ENCODE results near the gene TKT. TPM values are rescaled to one million over a fixed set of nuclear protein-coding genes. Genes with fewer than 3 reads are reported as not detected.

TKT gene
- total and polyA plus RNA-seq, 4 experiments from 2014 or later: 49.3 to 87.9 (median 75.6) TPM

DNA sequence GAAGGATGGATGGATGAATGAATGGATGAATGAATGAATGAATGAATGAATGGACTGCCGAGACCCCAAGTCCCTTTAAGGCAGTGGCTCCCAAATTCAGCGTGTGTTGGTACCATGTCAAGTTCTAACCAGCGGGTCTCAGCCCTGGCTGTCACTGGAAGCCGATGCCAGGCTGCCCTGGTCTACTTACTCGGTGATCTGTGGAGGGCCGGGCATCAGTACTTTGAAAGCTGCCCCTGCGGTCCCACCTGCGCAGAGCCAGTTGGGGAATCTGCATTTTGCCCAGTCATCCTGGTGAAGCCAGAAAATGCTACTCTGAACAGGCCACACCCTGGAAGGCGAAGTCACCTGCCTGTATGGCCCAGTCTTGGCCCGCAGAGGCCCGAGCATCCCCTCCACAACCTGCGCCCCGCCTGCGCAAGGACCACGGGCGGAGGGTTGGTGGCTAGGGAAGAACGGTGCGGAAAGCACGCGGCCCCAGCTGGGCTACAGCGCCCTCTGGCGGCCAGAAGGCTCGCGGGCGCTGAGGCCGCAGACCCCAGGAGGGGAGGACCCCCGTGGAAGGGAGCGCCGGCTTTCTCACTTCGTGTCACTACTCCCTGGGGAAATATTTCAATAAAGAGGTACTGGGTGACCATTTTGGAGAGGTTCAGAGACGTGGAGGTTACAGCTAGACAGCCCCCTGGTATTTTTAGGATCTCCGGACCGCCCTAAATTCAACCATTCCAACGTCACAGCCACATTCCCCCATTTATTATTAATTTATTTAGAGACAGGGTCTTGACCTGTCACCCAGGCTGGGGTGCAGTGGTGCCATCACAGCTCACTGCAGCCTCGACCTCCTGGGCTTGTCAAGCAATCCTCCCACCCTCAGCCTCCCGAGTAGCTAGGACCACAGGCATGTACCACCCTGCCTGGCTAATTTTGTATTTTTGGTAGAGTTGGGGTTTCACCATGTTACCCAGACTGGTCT, 59.9 kb downstream of the TKT start:
- DNase-seq: peak; percentile 43 to 63 (median 49)
- ChIA-PET CTCF (ENCODE audit: partially characterized antibody) (interaction anchor here (0.7 to 10.1 kb wide), 25 partner anchors 9 to 457 kb away, joined by 3 to 254 read pairs (median 4); partner anchors contain the start of gene PRKCD), POLR2A (ENCODE audit: partially characterized antibody) (interaction anchor here (0.9 to 2.2 kb wide), 5 partner anchors 55 to 87 kb away, joined by 3 to 8 read pairs (median 4); no protein-coding TSS in a partner anchor)
- Histone ChIP-seq H3K4me1 (ENCODE audit: insufficient read depth, low read length) (peaks cover 8% of the 10 kb centered on the region), H3K36me3 (ENCODE audit: insufficient read depth, low read length) (no peaks in the 10 kb centered on the region), H3K27ac (ENCODE audit: low read depth, low read length) (no peak overlapping the region), H3K4me3 (ENCODE audit: low read length in 2 of 2) (no peak overlapping the region), H3K27me3 (ENCODE audit: insufficient read depth, low read length) (no peaks in the 10 kb centered on the region), H3K9me3 (ENCODE audit: control insufficient read depth in 1 of 2, low read length in 2 of 2) (no peaks in the 10 kb centered on the region)
- Mint-ChIP-seq H3K9me3 (no peaks in the 10 kb centered on the region), H3K4me1 (peaks cover 2 to 9% (median 6%) of the 10 kb centered on the region in 4 donors), H3K27ac (peak overlapping the region in 2 of 7 donors; percentile 53 to 73), H3K36me3 (peaks cover 4 to 6% of the 10 kb centered on the region in 2 donors), H3K4me3 (peak overlapping the region in 1 of 8 donors; percentile 18), H3K27me3 (peaks cover 0 to 5% of the 10 kb centered on the region in 2 donors)
- intact Hi-C loops (cut with micrococcal nuclease): loop anchor here (1.0 to 5.0 kb wide), 3 partner anchors 34 to 82 kb away; partner anchors contain the start of gene PRKCD

DNA sequence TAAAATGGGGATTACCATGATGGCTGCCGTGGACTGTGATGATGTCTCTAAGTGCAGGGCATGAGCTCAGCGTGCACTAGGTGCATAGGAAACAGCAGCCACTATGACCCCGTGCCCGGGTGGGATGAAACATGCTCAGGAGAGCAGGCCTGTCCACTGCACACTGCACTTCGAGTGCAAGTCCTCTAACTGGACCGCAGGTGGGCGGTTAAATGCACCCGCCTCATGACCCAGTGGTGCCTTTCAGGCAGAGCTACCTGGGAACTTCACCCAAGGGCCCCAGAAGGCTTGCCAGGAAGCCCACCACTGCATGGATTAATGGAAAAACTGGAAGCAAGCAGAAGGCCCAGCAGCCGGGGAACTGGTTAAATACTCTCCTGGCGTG, 60.8 kb downstream of the TKT start:
- Histone ChIP-seq H3K27me3 (ENCODE audit: insufficient read depth, low read length) (no peaks in the 10 kb centered on the region), H3K27ac (ENCODE audit: low read depth, low read length) (no peak overlapping the region), H3K4me1 (ENCODE audit: insufficient read depth, low read length) (peaks cover 8% of the 10 kb centered on the region), H3K36me3 (ENCODE audit: insufficient read depth, low read length) (peaks cover 3% of the 10 kb centered on the region), H3K4me3 (ENCODE audit: low read length in 2 of 2) (no peak overlapping the region), H3K9me3 (ENCODE audit: control insufficient read depth in 1 of 2, low read length in 2 of 2) (no peaks in the 10 kb centered on the region)
- peaks cover 0 to 3% (median 0%) of the 10 kb centered on the region in 8 donors for H3K9me3 Mint-ChIP-seq
- intact Hi-C loops (cut with micrococcal nuclease): loop anchor here (5.0 kb wide), 1 partner anchor 33 kb away; the partner anchor contains the start of gene PRKCD
- POLR2A ChIA-PET (ENCODE audit: partially characterized antibody): interaction anchor here (0.9 to 2.2 kb wide), 3 partner anchors 54 to 64 kb away, joined by 4 to 8 read pairs (median 4); no protein-coding TSS in a partner anchor
- peak overlapping the region in 2 of 7 donors; percentile 17 to 73 for H3K27ac Mint-ChIP-seq
- peaks cover 8 to 13% of the 10 kb centered on the region in 2 donors for H3K36me3 Mint-ChIP-seq
- CTCF ChIA-PET (ENCODE audit: partially characterized antibody): interaction anchor here (0.7 to 10.1 kb wide), 13 partner anchors 10 to 343 kb away, joined by 3 to 254 read pairs (median 4); no protein-coding TSS in a partner anchor
- no peak for DNase-seq
- H3K4me3 Mint-ChIP-seq: no peak overlapping the region
- peaks cover 0 to 3% of the 10 kb centered on the region in 2 donors for H3K27me3 Mint-ChIP-seq
- peaks cover 2 to 9% (median 6%) of the 10 kb centered on the region in 4 donors for H3K4me1 Mint-ChIP-seq

DNA sequence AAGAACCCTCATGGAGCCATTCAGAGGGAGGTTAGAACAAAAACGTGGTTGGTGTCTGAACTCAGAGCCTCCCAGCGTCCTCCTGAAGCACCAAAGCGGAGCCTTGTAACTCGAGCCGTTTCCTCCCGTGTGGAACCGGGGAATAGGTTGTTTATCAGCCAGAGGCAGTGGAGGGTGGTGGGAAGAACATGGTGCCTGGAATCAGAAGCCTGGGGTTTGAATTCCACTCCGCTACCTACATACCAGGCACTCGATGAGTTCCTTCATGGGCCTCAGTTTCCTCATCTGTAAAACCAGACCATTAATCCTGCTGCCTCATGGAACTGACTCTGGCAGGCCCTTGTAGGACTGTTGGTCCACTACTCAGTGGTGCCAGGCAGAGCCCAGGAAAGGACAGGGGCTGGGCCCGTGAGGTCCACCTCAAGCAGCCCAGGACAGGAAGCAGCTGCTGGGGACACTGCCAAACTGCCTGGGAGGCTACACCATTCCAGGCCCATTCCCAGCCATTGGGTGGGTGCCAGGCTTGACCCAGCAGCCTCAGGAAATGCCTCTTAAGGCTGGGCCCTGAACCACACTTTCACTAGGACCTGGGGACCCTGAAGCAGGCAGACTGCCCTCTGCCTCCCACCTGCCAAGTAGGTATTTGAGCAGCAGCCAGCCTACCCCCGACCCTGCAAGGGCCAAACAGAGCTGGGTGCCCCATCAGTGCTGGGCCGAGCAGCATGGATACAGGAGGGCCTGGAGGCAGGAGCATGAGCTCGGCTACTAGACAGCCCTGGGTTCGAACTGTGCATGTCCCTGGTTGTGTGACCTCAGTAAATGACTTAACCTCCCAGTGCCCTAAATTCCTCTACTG, 61.4 kb downstream of the TKT start:
- no peak overlapping the region for H3K27ac ChIP-seq (ENCODE audit: low read depth, low read length)
- H3K9me3 Mint-ChIP-seq: peaks cover 0 to 3% (median 0%) of the 10 kb centered on the region in 8 donors
- peaks cover 2 to 9% (median 6%) of the 10 kb centered on the region in 4 donors for H3K4me1 Mint-ChIP-seq
- H3K36me3 Mint-ChIP-seq: peaks cover 8 to 18% of the 10 kb centered on the region in 2 donors
- H3K4me3 ChIP-seq (ENCODE audit: low read length in 2 of 2): no peak overlapping the region
- H3K9me3 ChIP-seq (ENCODE audit: control insufficient read depth in 1 of 2, low read length in 2 of 2): no peaks in the 10 kb centered on the region
- no peaks in the 10 kb centered on the region for H3K27me3 Mint-ChIP-seq
- H3K4me1 ChIP-seq (ENCODE audit: insufficient read depth, low read length): peaks cover 8% of the 10 kb centered on the region
- intact Hi-C loops (cut with micrococcal nuclease): loop anchor here (5.0 kb wide), 1 partner anchor 32 kb away; the partner anchor contains the start of gene PRKCD
- ChIA-PET CTCF (ENCODE audit: partially characterized antibody) (interaction anchor here (0.7 to 10.1 kb wide), 9 partner anchors 11 to 342 kb away, joined by 3 to 254 read pairs (median 3); no protein-coding TSS in a partner anchor), POLR2A (ENCODE audit: partially characterized antibody) (interaction anchor here (0.9 to 2.2 kb wide), 3 partner anchors 53 to 63 kb away, joined by 4 to 8 read pairs (median 4); no protein-coding TSS in a partner anchor)
- no peak overlapping the region for H3K27ac Mint-ChIP-seq
- peaks cover 5% of the 10 kb centered on the region for H3K36me3 ChIP-seq (ENCODE audit: insufficient read depth, low read length)
- no peaks in the 10 kb centered on the region for H3K27me3 ChIP-seq (ENCODE audit: insufficient read depth, low read length)
- H3K4me3 Mint-ChIP-seq: no peak overlapping the region
- no peak for DNase-seq

DNA sequence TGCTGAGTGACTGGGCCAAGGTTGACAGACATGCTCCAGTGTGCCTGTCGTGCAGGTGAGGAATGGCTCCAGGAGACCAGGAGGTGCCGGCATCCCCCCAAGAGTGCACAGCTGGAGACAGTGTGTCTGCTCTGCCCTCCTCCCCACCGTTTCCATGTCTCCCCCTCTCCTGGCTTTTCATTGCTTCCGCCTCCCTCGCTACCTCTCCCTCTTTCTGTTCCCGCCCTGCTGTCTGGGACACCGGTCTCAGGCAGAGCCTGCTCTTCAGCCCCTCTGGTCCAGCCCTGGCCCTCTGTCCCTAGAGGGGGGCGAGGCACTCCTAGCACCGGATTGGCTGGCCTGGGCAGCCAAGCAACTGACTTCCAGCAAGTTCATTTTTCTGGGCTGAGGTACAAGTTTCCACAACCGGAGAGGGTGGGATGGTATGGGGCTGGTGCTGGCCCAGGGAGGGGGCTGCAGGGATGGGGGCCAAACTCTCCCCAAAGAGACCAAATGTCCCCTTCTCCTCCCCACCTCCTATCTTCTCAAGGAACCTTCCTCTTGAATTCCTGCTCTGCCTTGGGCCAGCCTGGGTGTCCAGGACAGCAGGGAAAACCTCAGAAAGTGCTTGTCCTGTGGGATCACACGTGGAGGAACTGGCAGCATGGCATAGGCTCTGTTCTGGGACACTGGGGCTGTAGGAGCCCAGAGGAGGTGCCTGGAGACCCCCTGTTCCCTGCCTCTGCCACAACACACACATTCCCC, 62.2 kb downstream of the TKT start:
- ChIA-PET POLR2A (ENCODE audit: partially characterized antibody) (no interaction called here), CTCF (ENCODE audit: partially characterized antibody) (interaction anchor here (1.3 to 10.1 kb wide), 5 partner anchors 49 to 83 kb away, joined by 4 to 254 read pairs (median 8); no protein-coding TSS in a partner anchor)
- peaks cover 2 to 9% (median 6%) of the 10 kb centered on the region in 4 donors for H3K4me1 Mint-ChIP-seq
- no peak for DNase-seq
- no peak overlapping the region for H3K4me3 Mint-ChIP-seq
- no peaks in the 10 kb centered on the region for H3K9me3 ChIP-seq (ENCODE audit: control insufficient read depth in 1 of 2, low read length in 2 of 2)
- peaks cover 8 to 21% of the 10 kb centered on the region in 2 donors for H3K36me3 Mint-ChIP-seq
- intact Hi-C loops (cut with micrococcal nuclease): no loop called here
- peaks cover 8% of the 10 kb centered on the region for H3K4me1 ChIP-seq (ENCODE audit: insufficient read depth, low read length)
- no peak overlapping the region for H3K27ac ChIP-seq (ENCODE audit: low read depth, low read length)
- no peaks in the 10 kb centered on the region for H3K27me3 Mint-ChIP-seq
- no peaks in the 10 kb centered on the region for H3K27me3 ChIP-seq (ENCODE audit: insufficient read depth, low read length)
- no peak overlapping the region for H3K27ac Mint-ChIP-seq
- H3K36me3 ChIP-seq (ENCODE audit: insufficient read depth, low read length): peaks cover 7% of the 10 kb centered on the region
- peaks cover 0 to 3% (median 0%) of the 10 kb centered on the region in 8 donors for H3K9me3 Mint-ChIP-seq
- H3K4me3 ChIP-seq (ENCODE audit: low read length in 2 of 2): no peak overlapping the region

DNA sequence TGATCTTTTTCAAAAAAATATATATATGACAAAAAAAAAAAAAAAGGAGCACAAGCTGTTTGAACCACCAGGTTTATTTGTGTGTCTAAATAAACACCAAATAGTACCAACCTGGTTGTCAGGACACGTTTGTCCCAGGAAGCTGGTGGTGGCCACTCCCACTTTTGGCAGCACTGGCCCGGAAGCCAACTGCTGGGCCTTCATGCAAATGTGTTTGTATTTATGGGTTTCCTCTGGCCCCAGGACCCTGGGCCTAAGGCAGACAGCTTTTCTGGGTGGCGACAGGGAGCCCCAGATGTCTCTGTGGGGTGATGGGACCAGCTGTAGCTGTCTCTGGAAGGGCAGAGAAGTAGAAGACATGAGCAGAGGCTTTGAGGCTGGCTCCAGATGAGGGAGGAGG, 63.2 kb downstream of the TKT start:
- DNase-seq: no peak
- ChIA-PET CTCF (ENCODE audit: partially characterized antibody) (interaction anchor here (0.8 to 1.9 kb wide), 8 partner anchors 12 to 82 kb away, joined by 3 to 12 read pairs (median 4); no protein-coding TSS in a partner anchor), POLR2A (ENCODE audit: partially characterized antibody) (no interaction called here)
- H3K4me3 Mint-ChIP-seq: no peak overlapping the region
- H3K36me3 Mint-ChIP-seq: peaks cover 10 to 28% of the 10 kb centered on the region in 2 donors
- Histone ChIP-seq H3K36me3 (ENCODE audit: insufficient read depth, low read length) (peaks cover 12% of the 10 kb centered on the region), H3K4me1 (ENCODE audit: insufficient read depth, low read length) (peaks cover 8% of the 10 kb centered on the region), H3K27ac (ENCODE audit: low read depth, low read length) (no peak overlapping the region), H3K4me3 (ENCODE audit: low read length in 2 of 2) (no peak overlapping the region), H3K9me3 (ENCODE audit: control insufficient read depth in 1 of 2, low read length in 2 of 2) (no peaks in the 10 kb centered on the region), H3K27me3 (ENCODE audit: insufficient read depth, low read length) (no peaks in the 10 kb centered on the region)
- no peaks in the 10 kb centered on the region for H3K27me3 Mint-ChIP-seq
- peak overlapping the region in 5 of 7 donors; percentile 4 to 64 (median 36) for H3K27ac Mint-ChIP-seq
- H3K9me3 Mint-ChIP-seq: peaks cover 0 to 3% (median 0%) of the 10 kb centered on the region in 8 donors
- H3K4me1 Mint-ChIP-seq: peaks cover 2 to 9% (median 6%) of the 10 kb centered on the region in 4 donors
- intact Hi-C loops (cut with micrococcal nuclease): no loop called here

DNA sequence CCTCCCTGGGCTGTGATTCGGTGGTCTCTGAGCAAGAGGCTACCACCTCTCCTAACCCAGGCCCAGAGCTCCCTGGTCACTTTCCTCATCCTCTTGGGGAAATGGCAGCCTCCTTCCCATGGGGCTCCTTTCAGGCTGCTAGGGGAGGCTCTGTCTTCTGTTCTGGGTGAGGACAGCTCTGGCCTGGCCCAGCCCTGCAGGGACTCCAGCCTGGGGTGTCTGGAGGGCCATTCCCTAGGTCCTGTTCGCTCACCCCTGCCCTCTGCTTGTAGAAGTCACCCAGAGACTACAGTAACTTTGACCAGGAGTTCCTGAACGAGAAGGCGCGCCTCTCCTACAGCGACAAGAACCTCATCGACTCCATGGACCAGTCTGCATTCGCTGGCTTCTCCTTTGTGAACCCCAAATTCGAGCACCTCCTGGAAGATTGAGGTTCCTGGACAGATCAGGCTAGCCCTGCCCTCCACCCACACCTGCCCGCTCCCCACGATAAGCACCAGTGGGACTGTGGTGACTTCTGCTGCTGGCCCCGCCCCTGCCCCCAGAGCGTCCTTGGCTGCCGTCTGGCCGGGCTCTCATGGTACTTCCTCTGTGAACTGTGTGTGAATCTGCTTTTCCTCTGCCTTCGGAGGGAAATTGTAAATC, 63.9 kb downstream of the TKT start:
- H3K27ac ChIP-seq (ENCODE audit: low read depth, low read length): no peak overlapping the region
- ChIA-PET POLR2A (ENCODE audit: partially characterized antibody) (no interaction called here), CTCF (ENCODE audit: partially characterized antibody) (interaction anchor here (0.9 to 1.9 kb wide), 9 partner anchors 13 to 83 kb away, joined by 3 to 9 read pairs (median 4); no protein-coding TSS in a partner anchor)
- peak overlapping the region in 3 of 7 donors; percentile 10 to 32 (median 24) for H3K27ac Mint-ChIP-seq
- H3K9me3 ChIP-seq (ENCODE audit: control insufficient read depth in 1 of 2, low read length in 2 of 2): no peaks in the 10 kb centered on the region
- H3K27me3 ChIP-seq (ENCODE audit: insufficient read depth, low read length): no peaks in the 10 kb centered on the region
- H3K4me1 Mint-ChIP-seq: peaks cover 2 to 9% (median 6%) of the 10 kb centered on the region in 4 donors
- H3K4me3 Mint-ChIP-seq: no peak overlapping the region
- H3K4me3 ChIP-seq (ENCODE audit: low read length in 2 of 2): no peak overlapping the region
- peaks cover 12% of the 10 kb centered on the region for H3K36me3 ChIP-seq (ENCODE audit: insufficient read depth, low read length)
- DNase-seq: no peak
- no peaks in the 10 kb centered on the region for H3K27me3 Mint-ChIP-seq
- H3K36me3 Mint-ChIP-seq: peaks cover 14 to 34% of the 10 kb centered on the region in 2 donors
- H3K9me3 Mint-ChIP-seq: peaks cover 0 to 3% (median 0%) of the 10 kb centered on the region in 8 donors
- intact Hi-C loops (cut with micrococcal nuclease): no loop called here
- H3K4me1 ChIP-seq (ENCODE audit: insufficient read depth, low read length): peaks cover 8% of the 10 kb centered on the region

Data from CD4-positive, alpha-beta memory T cell (primary cell).